Lung (tissue), 12 donors: ENCODE data around the gene DOC2A. TPM values are rescaled to one million over a fixed set of nuclear protein-coding genes. Genes with fewer than 3 reads are reported as not detected.

Experiments used
- ATAC-seq: fragments of 200-7000 bp; cut with Tn5 transposase; one replicate; pipeline ENCODE4 v1.9.1; 2020; ENCODE audit warnings: moderate number of reproducible peaks; ENCODE audit not compliant: insufficient read depth, low FRiP score
- DNase-seq, 3 donors: peaks; one replicate each; pipeline ENCODE4 v3.0.0-alpha.2; 2013 to 2017
- H3K27ac ChIP-seq, 2 donors: one replicate each; pipeline ENCODE4 v1.5.1; 2013; ENCODE audit warnings: mild to moderate bottlenecking in 2 of 2, moderate library complexity in 2 of 2, control low read depth in 1 of 2, inconsistent platforms in 1 of 2, low read depth in 1 of 2, low read length in 1 of 2
- H3K27me3 ChIP-seq, 3 donors: one replicate each; pipeline ENCODE4 v1.5.1; 2013; ENCODE audit warnings: low read length in 2 of 3; ENCODE audit not compliant: control insufficient read depth in 3 of 3, insufficient read depth in 3 of 3
- H3K36me3 ChIP-seq, 4 donors: one replicate each; pipeline ENCODE4 v1.5.1; 2013; ENCODE audit warnings: low read length in 4 of 4, mild to moderate bottlenecking in 1 of 4, moderate library complexity in 1 of 4; ENCODE audit not compliant: control insufficient read depth in 4 of 4, insufficient read depth in 4 of 4
- H3K4me1 ChIP-seq, 5 donors: one replicate each; pipeline ENCODE4 v1.5.1; 2013; ENCODE audit warnings: low read length in 5 of 5, mild to moderate bottlenecking in 2 of 5, moderate library complexity in 1 of 5; ENCODE audit not compliant: control insufficient read depth in 5 of 5, insufficient read depth in 5 of 5
- H3K4me3 ChIP-seq: one replicate; pipeline ENCODE4 v1.5.1; 2013; ENCODE audit warnings: mild to moderate bottlenecking, control low read depth, moderate library complexity
- H3K9ac ChIP-seq, 2 donors: one replicate each; pipeline ENCODE4 v1.5.1; 2013; ENCODE audit warnings: low read length in 2 of 2, control low read depth in 1 of 2; ENCODE audit not compliant: insufficient read depth in 1 of 2
- H3K9me3 ChIP-seq, 4 donors: one replicate each; pipeline ENCODE4 v1.5.1; 2013; ENCODE audit warnings: low read length in 3 of 4, mild to moderate bottlenecking in 1 of 4, moderate library complexity in 1 of 4; ENCODE audit not compliant: control insufficient read depth in 4 of 4, insufficient read depth in 3 of 4
- CTCF ChIP-seq: IDR thresholded peaks from 2 replicates; pipeline ENCODE4 v1.5.1; 2012; ENCODE audit warnings: mild to moderate bottlenecking; ENCODE audit errors: control extremely low read depth, extremely low read depth
- WGBS, 2 donors: extraction: QIAGEN DNeasy Blood & Tissue Kit; methylation state at CpG; one replicate each; pipeline ENCODE4 v1.1.7; 2013; 5-methylcytosine and 5-hydroxymethylcytosine counted together
- polyA plus RNA-seq, 2 donors: library from polyadenylated mRNA; stranded (reverse); fragments of 200-250 nt; gene quantifications; one replicate each; pipeline ENCODE4 v1.2.1, GENCODE V29; 2013
- total RNA-seq, 2 donors: library from RNA; depleted of rRNA in 1 of 2; stranded (reverse); fragments of >200 nt in 1 of 2; gene quantifications; one replicate each; pipeline ENCODE4 v1.2.1, GENCODE V29; 2014 to 2021
- donor health status: control.
- donor health status: control.
- donor health status: Bipolar disorder and iron deficiency.
- donor health status: healthy.
- donor health status: DM: yes; HTN: yes; CAD: no.

Gene DOC2A
- total and polyA plus RNA-seq, 4 donors: 1.4 to 8.7 (median 2.7) TPM

- H3K36me3 ChIP-seq: peaks cover 0 to 25% (median 2%) of the 10 kb centered on the region in 4 donors
- no peak for ATAC-seq
- H3K27me3 ChIP-seq: no peaks in the 10 kb centered on the region
- no peak overlapping the region for H3K27ac ChIP-seq
- H3K9me3 ChIP-seq: no peaks in the 10 kb centered on the region
- WGBS, 2 donors: 90 to 93% methylated on average over 6 of the region's 6 CpGs
- H3K4me3 ChIP-seq: no peak overlapping the region
- no peak overlapping the region for H3K9ac ChIP-seq
- DNase-seq: no peak
- no peak for TF ChIP-seq CTCF
- peaks cover 0 to 14% (median 4%) of the 10 kb centered on the region in 5 donors for H3K4me1 ChIP-seq
Measured at GRCh38 chr16:29999605-30000004, 11.2 kb downstream of the DOC2A start.

GRCh38 chr16:29996766-29997250 lies 14.0 kb downstream of the DOC2A start:
- H3K36me3 ChIP-seq: peaks cover 0 to 35% (median 13%) of the 10 kb centered on the region in 4 donors

GRCh38 chr16:29995911-29996765 lies 14.7 kb downstream of the DOC2A start, which contains the start of gene INO80E:
INO80E (plus strand) TSS chr16:29996241; CDS start chr16:29996311, 70 bp downstream.
- Histone ChIP-seq H3K36me3 (peaks cover 0 to 37% (median 14%) of the 10 kb centered on the region in 4 donors), H3K27ac (peak within 1 kb of the TSS; percentile 91 to 95)
- peak; percentile 98 for ATAC-seq

More at GRCh38 chr16:29996766-29997250, 14.0 kb downstream of the DOC2A start:
- H3K4me1 ChIP-seq: peaks cover 0 to 21% (median 8%) of the 10 kb centered on the region in 5 donors
- peak overlapping the region; percentile 24 to 58 for H3K9ac ChIP-seq
- 18 to 21% methylated on average over 9 of the region's 9 CpGs for WGBS, 2 donors
- DNase-seq: no peak
- peak overlapping the region; percentile 91 for H3K4me3 ChIP-seq
- no peaks in the 10 kb centered on the region for H3K9me3 ChIP-seq
- TF ChIP-seq CTCF: no peak
- H3K27ac ChIP-seq: no peak overlapping the region
- ATAC-seq: no peak
- no peaks in the 10 kb centered on the region for H3K27me3 ChIP-seq

More at GRCh38 chr16:29995911-29996765, 14.7 kb downstream of the DOC2A start, which contains the start of gene INO80E:
- Histone ChIP-seq H3K9ac (peak within 1 kb of the TSS; percentile 93 to 97), H3K9me3 (no peaks in the 10 kb centered on the region), H3K27me3 (no peaks in the 10 kb centered on the region), H3K4me1 (peaks cover 0 to 21% (median 8%) of the 10 kb centered on the region in 5 donors), H3K4me3 (peak within 1 kb of the TSS; percentile 91)
- TF ChIP-seq CTCF: no peak
- 0% methylated on average over 64 to 65 of the region's 65 CpGs for WGBS, 2 donors
- peak; percentile 98 to 99 (median 98) for DNase-seq
